ENCODE measurements around the gene DQX1.
"Not testable (repeated sequence)": the region's sequence is repeated elsewhere in the genome, so short reads cannot be mapped to it uniquely, and the experiment has no call there.

DQX1 gene

GRCh38 chr2:74496997-74497776 is 28.8 kb downstream of the DQX1 start:
- no peak for DNase-seq (ENCODE audit: low read depth)

GRCh38 chr2:74495440-74495839 is 30.6 kb downstream of the DQX1 start:
- no peak for DNase-seq (ENCODE audit: low read depth)

GRCh38 chr2:74493546-74493945 is 32.5 kb downstream of the DQX1 start:
- no peak for DNase-seq (ENCODE audit: low read depth)

GRCh38 chr2:74491648-74492544 is 34.1 kb downstream of the DQX1 start:
- no peak for DNase-seq (ENCODE audit: low read depth)

- no peak for DNase-seq (ENCODE audit: low read depth)
Measured at GRCh38 chr2:74489906-74490305, 36.1 kb downstream of the DQX1 start.

- DNase-seq (ENCODE audit: low read depth), result no peak
Measured at GRCh38 chr2:74488643-74489481, 37.2 kb downstream of the DQX1 start.

GRCh38 chr2:74486141-74486540 is 39.9 kb downstream of the DQX1 start:
- no peak for DNase-seq (ENCODE audit: low read depth)

GRCh38 chr2:74483675-74484164 is 42.3 kb downstream of the DQX1 start:
- not testable (repeated sequence) for DNase-seq (ENCODE audit: low read depth)

GRCh38 chr2:74482801-74483674 is 43.0 kb downstream of the DQX1 start, which contains the start of the genes CCDC142 and TTC31:
CCDC142 (minus strand) TSS chr2:74482998; CDS start chr2:74482837, 161 bp downstream.
TTC31 (plus strand) TSS chr2:74483081; CDS start chr2:74483096, 15 bp downstream.
- DNase-seq (ENCODE audit: low read depth), result peak; percentile 97

GRCh38 chr2:74481961-74482800 is 43.9 kb downstream of the DQX1 start:
- DNase-seq (ENCODE audit: low read depth), result peak; percentile 50

GRCh38 chr2:74481431-74481830 is 44.6 kb downstream of the DQX1 start:
- no peak for DNase-seq (ENCODE audit: low read depth)

GRCh38 chr2:74474899-74475298 is 51.1 kb downstream of the DQX1 start:
- no peak for DNase-seq (ENCODE audit: low read depth)

- DNase-seq (ENCODE audit: low read depth), result no peak
Measured at GRCh38 chr2:74474481-74474880, 51.5 kb downstream of the DQX1 start.

- no peak for DNase-seq (ENCODE audit: low read depth)
Measured at GRCh38 chr2:74472945-74473258, 53.1 kb downstream of the DQX1 start.

- DNase-seq (ENCODE audit: low read depth), result peak; percentile 94
Measured at GRCh38 chr2:74472086-74472944, 53.7 kb downstream of the DQX1 start, which contains the start of gene MRPL53. MRPL53 (minus strand) TSS chr2:74472680; CDS start chr2:74472660, 20 bp downstream.

GRCh38 chr2:74471332-74472065 is 54.5 kb downstream of the DQX1 start:
- no peak for DNase-seq (ENCODE audit: low read depth)

GRCh38 chr2:74470742-74471141 is 55.3 kb downstream of the DQX1 start:
- DNase-seq (ENCODE audit: low read depth), result not testable (repeated sequence)

Data from EH (cell line).